ENCODE measurements around the gene RNF182. TPM values are rescaled to one million over a fixed set of nuclear protein-coding genes. Genes with fewer than 3 reads are reported as not detected.
"Not testable (repeated sequence)": the region's sequence is repeated elsewhere in the genome, so short reads cannot be mapped to it uniquely, and the experiment has no call there.

The RNF182 gene
- total RNA-seq, 2 donors from 2014 or later = 0.33 to 1.6 TPM

GRCh38 chr6:13934721-13935120 lies 10.0 kb downstream of the RNF182 start:
- intact Hi-C loops (cut with DNase I) = no loop called here
- no peaks in the 10 kb centered on the region for H3K9me3 ChIP-seq
- H3K4me3 ChIP-seq = no peak overlapping the region
- DNase-seq = no peak
- TF ChIP-seq POLR2A (IDR thresholded peaks at IDR 0.05) (no peak), CTCF (IDR thresholded peaks at IDR 0.05) (no peak)
- no peak overlapping the region for H3K27ac ChIP-seq
- H3K36me3 ChIP-seq (replicated peaks in 1 of 2; ENCODE audit: insufficient read depth in 1 of 2, low read depth in 2 of 2) = no peaks in the 10 kb centered on the region
- WGBS, 2 donors = 88 to 94% methylated on average over 2 of the region's 2 CpGs
- H3K4me1 ChIP-seq = no peaks in the 10 kb centered on the region
- no peak for ATAC-seq
- H3K27me3 ChIP-seq = no peaks in the 10 kb centered on the region

GRCh38 chr6:13935190-13935880 lies 10.6 kb downstream of the RNF182 start:
- intact Hi-C loops (cut with DNase I) = no loop called here
- no peaks in the 10 kb centered on the region for H3K27me3 ChIP-seq
- H3K4me3 ChIP-seq = no peak overlapping the region
- no peaks in the 10 kb centered on the region for H3K4me1 ChIP-seq
- H3K27ac ChIP-seq = no peak overlapping the region
- H3K9me3 ChIP-seq = no peaks in the 10 kb centered on the region
- no peaks in the 10 kb centered on the region for H3K36me3 ChIP-seq (replicated peaks in 1 of 2; ENCODE audit: insufficient read depth in 1 of 2, low read depth in 2 of 2)
- TF ChIP-seq POLR2A (IDR thresholded peaks at IDR 0.05) (no peak), CTCF (IDR thresholded peaks at IDR 0.05) (no peak)
- DNase-seq (no peak), ATAC-seq (no peak)
- 88 to 89% methylated on average over 3 of the region's 3 CpGs for WGBS, 2 donors

- H3K27me3 ChIP-seq; H3K36me3 ChIP-seq (replicated peaks in 1 of 2; ENCODE audit: insufficient read depth in 1 of 2, low read depth in 2 of 2); H3K4me3 ChIP-seq; H3K27ac ChIP-seq; DNase-seq; intact Hi-C loops (cut with DNase I); H3K9me3 ChIP-seq; ATAC-seq; H3K4me1 ChIP-seq: not testable (repeated sequence)
- 79 to 91% methylated on average over 3 of the region's 3 CpGs for WGBS, 2 donors
Measured at GRCh38 chr6:13935881-13936261, 11.1 kb downstream of the RNF182 start.

GRCh38 chr6:13941902-13942301 lies 17.1 kb downstream of the RNF182 start:
- DNase-seq = no peak
- no peak for ATAC-seq
- Histone ChIP-seq H3K27me3 (peaks cover 0 to 4% of the 10 kb centered on the region in 2 donors), H3K36me3 (replicated peaks in 1 of 2; ENCODE audit: insufficient read depth in 1 of 2, low read depth in 2 of 2) (no peaks in the 10 kb centered on the region), H3K9me3 (no peaks in the 10 kb centered on the region), H3K4me3 (no peak overlapping the region), H3K27ac (no peak overlapping the region), H3K4me1 (no peaks in the 10 kb centered on the region)
- intact Hi-C loops (cut with DNase I) = no loop called here
- TF ChIP-seq POLR2A (IDR thresholded peaks at IDR 0.05) (no peak), CTCF (IDR thresholded peaks at IDR 0.05) (no peak)

GRCh38 chr6:13943943-13944342 lies 19.2 kb downstream of the RNF182 start:
- Histone ChIP-seq H3K9me3 (no peaks in the 10 kb centered on the region), H3K27me3 (peaks cover 0 to 4% of the 10 kb centered on the region in 2 donors), H3K4me1 (no peaks in the 10 kb centered on the region), H3K4me3 (no peak overlapping the region), H3K27ac (no peak overlapping the region), H3K36me3 (replicated peaks in 1 of 2; ENCODE audit: insufficient read depth in 1 of 2, low read depth in 2 of 2) (no peaks in the 10 kb centered on the region)
- no peak for TF ChIP-seq POLR2A (IDR thresholded peaks at IDR 0.05)
- no peak for TF ChIP-seq CTCF (IDR thresholded peaks at IDR 0.05)
- ATAC-seq (no peak), DNase-seq (no peak)
- intact Hi-C loops (cut with DNase I) = no loop called here

Data from body of pancreas (tissue), 4 donors.